Measurements from ENCODE around the gene GC.
"Not testable (repeated sequence)": the region's sequence is repeated elsewhere in the genome, so short reads cannot be mapped to it uniquely, and the experiment has no call there.

The GC gene

GRCh38 chr4:71771613-71772012 lies 12.3 kb downstream of the GC start:
- no peak for DNase-seq
- in situ Hi-C loops (cut with MboI; ENCODE audit: low pct_unique_long_range_greater_than_20kb, low sequenced_read_pairs) = no loop called here

- in situ Hi-C loops (cut with MboI; ENCODE audit: low pct_unique_long_range_greater_than_20kb, low sequenced_read_pairs) = no loop called here
Measured at GRCh38 chr4:71769434-71769833, 14.4 kb downstream of the GC start.

GRCh38 chr4:71768123-71768522 lies 15.8 kb downstream of the GC start:
- DNase-seq = no peak
- in situ Hi-C loops (cut with MboI; ENCODE audit: low pct_unique_long_range_greater_than_20kb, low sequenced_read_pairs) = no loop called here

More at GRCh38 chr4:71769434-71769833, 14.4 kb downstream of the GC start:
- no peak for DNase-seq

- no peak for DNase-seq
- in situ Hi-C loops (cut with MboI; ENCODE audit: low pct_unique_long_range_greater_than_20kb, low sequenced_read_pairs) = no loop called here
Measured at GRCh38 chr4:71765821-71766383, 18.0 kb downstream of the GC start.

- in situ Hi-C loops (cut with MboI; ENCODE audit: low pct_unique_long_range_greater_than_20kb, low sequenced_read_pairs) = no loop called here
- no peak for DNase-seq
Measured at GRCh38 chr4:71765350-71765749, 18.5 kb downstream of the GC start.

GRCh38 chr4:71752383-71753042 lies 31.4 kb downstream of the GC start:
- no peak for DNase-seq
- in situ Hi-C loops (cut with MboI; ENCODE audit: low pct_unique_long_range_greater_than_20kb, low sequenced_read_pairs) = no loop called here

- in situ Hi-C loops (cut with MboI; ENCODE audit: low pct_unique_long_range_greater_than_20kb, low sequenced_read_pairs) = loop anchor here (25.0 kb wide), 1 partner anchor 538 kb away; no protein-coding TSS in a partner anchor
- no peak for DNase-seq
Measured at GRCh38 chr4:71749008-71749594, 34.8 kb downstream of the GC start.

- DNase-seq = no peak
- in situ Hi-C loops (cut with MboI; ENCODE audit: low pct_unique_long_range_greater_than_20kb, low sequenced_read_pairs) = loop anchor here (25.0 kb wide), 1 partner anchor 541 kb away; no protein-coding TSS in a partner anchor
Measured at GRCh38 chr4:71746379-71746778, 37.5 kb downstream of the GC start.

- DNase-seq = not testable (repeated sequence)
- in situ Hi-C loops (cut with MboI; ENCODE audit: low pct_unique_long_range_greater_than_20kb, low sequenced_read_pairs) = loop anchor here (25.0 kb wide), 1 partner anchor 549 kb away; no protein-coding TSS in a partner anchor
Measured at GRCh38 chr4:71738782-71739181, 45.1 kb downstream of the GC start.

- peak; percentile 13 for DNase-seq
- in situ Hi-C loops (cut with MboI; ENCODE audit: low pct_unique_long_range_greater_than_20kb, low sequenced_read_pairs) = loop anchor here (25.0 kb wide), 1 partner anchor 555 kb away; no protein-coding TSS in a partner anchor
Measured at GRCh38 chr4:71732706-71733105, 51.2 kb downstream of the GC start.

- in situ Hi-C loops (cut with MboI; ENCODE audit: low pct_unique_long_range_greater_than_20kb, low sequenced_read_pairs) = loop anchor here (25.0 kb wide), 1 partner anchor 555 kb away; no protein-coding TSS in a partner anchor
- DNase-seq = no peak
Measured at GRCh38 chr4:71732066-71732465, 51.8 kb downstream of the GC start.

GRCh38 chr4:71729856-71730255 lies 54.0 kb downstream of the GC start:
- no peak for DNase-seq
- in situ Hi-C loops (cut with MboI; ENCODE audit: low pct_unique_long_range_greater_than_20kb, low sequenced_read_pairs) = loop anchor here (25.0 kb wide), 1 partner anchor 557 kb away; no protein-coding TSS in a partner anchor

- in situ Hi-C loops (cut with MboI; ENCODE audit: low pct_unique_long_range_greater_than_20kb, low sequenced_read_pairs) = loop anchor here (25.0 kb wide), 1 partner anchor 1101 kb away; no protein-coding TSS in a partner anchor
Measured at GRCh38 chr4:71713611-71714203, 70.2 kb downstream of the GC start.

GRCh38 chr4:71711985-71712348 lies 71.9 kb downstream of the GC start:
- in situ Hi-C loops (cut with MboI; ENCODE audit: low pct_unique_long_range_greater_than_20kb, low sequenced_read_pairs) = loop anchor here (25.0 kb wide), 1 partner anchor 1100 kb away; no protein-coding TSS in a partner anchor
- no peak for DNase-seq

More at GRCh38 chr4:71713611-71714203, 70.2 kb downstream of the GC start:
- peak; percentile 47 for DNase-seq

GRCh38 chr4:71711044-71711984 lies 72.6 kb downstream of the GC start:
- no peak for DNase-seq
- in situ Hi-C loops (cut with MboI; ENCODE audit: low pct_unique_long_range_greater_than_20kb, low sequenced_read_pairs) = loop anchor here (25.0 kb wide), 1 partner anchor 1099 kb away; no protein-coding TSS in a partner anchor

GRCh38 chr4:71709961-71710360 lies 73.9 kb downstream of the GC start:
- no peak for DNase-seq
- in situ Hi-C loops (cut with MboI; ENCODE audit: low pct_unique_long_range_greater_than_20kb, low sequenced_read_pairs) = loop anchor here (25.0 kb wide), 1 partner anchor 1098 kb away; no protein-coding TSS in a partner anchor

- DNase-seq = no peak
- in situ Hi-C loops (cut with MboI; ENCODE audit: low pct_unique_long_range_greater_than_20kb, low sequenced_read_pairs) = no loop called here
Measured at GRCh38 chr4:71698141-71698540, 85.7 kb downstream of the GC start.

- in situ Hi-C loops (cut with MboI; ENCODE audit: low pct_unique_long_range_greater_than_20kb, low sequenced_read_pairs) = no loop called here
- DNase-seq = no peak
Measured at GRCh38 chr4:71697031-71697430, 86.8 kb downstream of the GC start.

GRCh38 chr4:71694961-71695360 lies 88.9 kb downstream of the GC start:
- in situ Hi-C loops (cut with MboI; ENCODE audit: low pct_unique_long_range_greater_than_20kb, low sequenced_read_pairs) = no loop called here
- DNase-seq = no peak
